Esophagus squamous epithelium (tissue), 5 donors: ENCODE results near the gene SFMBT2. TPM values are rescaled to one million over a fixed set of nuclear protein-coding genes. Genes with fewer than 3 reads are reported as not detected.
"Not testable (repeated sequence)": the region's sequence is repeated elsewhere in the genome, so short reads cannot be mapped to it uniquely, and the experiment has no call there.

Experiments
- DNase-seq: peaks from one replicate; lab custom pipeline; 2025; lab: John Stamatoyannopoulos, UW
- H3K27ac ChIP-seq, 4 donors: fragments of 200-600 bp; sonication (generic); one replicate each; pipeline ENCODE4 v1.5.1; 2016 to 2019; ENCODE audit warnings: mild to moderate bottlenecking in 1 of 4
- H3K27me3 ChIP-seq, 4 donors: fragments of 200-600 bp; sonication (generic); 1 replicate in 3 of 4; 2 replicates in 1 of 4; pipeline versions ENCODE4 v1.5.1 to v1.6.0; 2017 to 2021; ENCODE audit warnings: antibody characterized with exemption in 1 of 4
- H3K36me3 ChIP-seq, 3 donors: fragments of 200-600 bp; sonication (generic); one replicate each; pipeline ENCODE4 v1.5.1; 2016 to 2019
- H3K4me1 ChIP-seq, 3 donors: fragments of 200-600 bp; sonication (generic); one replicate each; pipeline ENCODE4 v1.5.1; 2017 to 2019
- H3K4me3 ChIP-seq, 4 donors: fragments of 200-600 bp; sonication (generic); 1 replicate in 3 of 4; 2 replicates in 1 of 4; pipeline ENCODE4 v1.5.1; 2016 to 2019; ENCODE audit warnings: mild to moderate bottlenecking in 2 of 4, moderate library complexity in 1 of 4
- H3K9me3 ChIP-seq, 3 donors: fragments of 200-600 bp; sonication (generic); one replicate each; pipeline ENCODE4 v1.5.1; 2016 to 2019
- POLR2A ChIP-seq, 4 donors: fragments of 450-650 bp; IDR thresholded peaks; one replicate each; pipeline ENCODE4 v1.6.1; 2017; ENCODE audit warnings: antibody characterized with exemption in 4 of 4, mild to moderate bottlenecking in 4 of 4, moderate library complexity in 3 of 4
- WGBS, 2 donors: methylation state at CpG; one replicate each; pipeline ENCODE4 v1.1.5; 2018; 5-methylcytosine and 5-hydroxymethylcytosine counted together
- intact Hi-C: fragments of 100-400 bp; cut with DNase I; formaldehyde crosslinking; loops from one replicate; pipeline ENCODE4 v1.15.0; 2022
- total RNA-seq, 4 donors: library from RNA; depleted of rRNA; stranded (reverse); fragments of >200 nt; gene quantifications; one replicate each; pipeline ENCODE4 v1.1.0, GENCODE V29; 2016
- TF ChIP-seq, protein P1 (sequence below), 6 experiments: fragments of 450-650 bp in 4 of 6; fragments of 200-600 bp in 2 of 6; sonication (generic) in 2 of 6; IDR thresholded peaks; one replicate each; pipeline ENCODE4 v1.5.1; 2016 to 2019; ENCODE audit warnings: antibody characterized with exemption in 6 of 6, mild to moderate bottlenecking in 4 of 6, moderate library complexity in 4 of 6
- donor health status: DM: yes; HTN: yes; CAD: no.

Gene SFMBT2
- total RNA-seq, 4 donors from 2014 or later: 0.72 to 5.0 (median 1.4) TPM

DNA sequence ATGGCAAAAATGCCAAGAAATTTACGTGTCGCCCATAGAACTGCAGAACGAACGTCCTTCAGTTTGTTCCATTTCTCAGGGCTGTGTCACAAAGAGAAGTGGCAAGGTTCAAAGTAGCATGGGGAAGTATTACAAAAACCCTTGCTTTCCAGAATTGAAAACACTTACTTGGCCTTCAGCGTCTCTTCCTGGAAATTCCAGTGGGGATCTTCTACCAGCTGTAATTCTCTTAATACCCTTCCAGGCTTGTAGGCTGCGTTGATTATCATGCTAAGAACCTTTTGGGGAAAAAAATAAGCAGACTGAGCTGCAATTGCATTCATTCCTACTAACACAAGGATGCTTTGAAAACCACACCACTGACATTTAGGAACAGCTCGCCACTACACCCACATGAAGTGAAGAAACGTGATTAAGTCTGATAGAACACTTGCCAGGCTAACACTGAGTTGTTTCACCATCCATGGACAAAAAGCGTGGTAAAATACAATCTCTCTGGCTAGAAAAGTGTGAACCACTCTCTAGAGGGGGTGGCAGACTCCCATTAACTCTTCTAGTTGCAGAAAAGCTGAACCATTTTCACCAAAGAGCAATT is 222.3 kb downstream of the SFMBT2 start:
- Histone ChIP-seq H3K36me3 (peaks cover 0 to 12% (median 0%) of the 10 kb centered on the region in 3 donors), H3K27ac (no peak overlapping the region), H3K27me3 (no peaks in the 10 kb centered on the region), H3K9me3 (no peaks in the 10 kb centered on the region), H3K4me3 (no peak overlapping the region), H3K4me1 (no peaks in the 10 kb centered on the region)
- 74 to 77% methylated on average over 9 of the region's 9 CpGs for WGBS, 2 donors
- DNase-seq: no peak
- no peak for TF ChIP-seq POLR2A (IDR thresholded peaks at IDR 0.05)
- TF ChIP-seq, protein P1, sequence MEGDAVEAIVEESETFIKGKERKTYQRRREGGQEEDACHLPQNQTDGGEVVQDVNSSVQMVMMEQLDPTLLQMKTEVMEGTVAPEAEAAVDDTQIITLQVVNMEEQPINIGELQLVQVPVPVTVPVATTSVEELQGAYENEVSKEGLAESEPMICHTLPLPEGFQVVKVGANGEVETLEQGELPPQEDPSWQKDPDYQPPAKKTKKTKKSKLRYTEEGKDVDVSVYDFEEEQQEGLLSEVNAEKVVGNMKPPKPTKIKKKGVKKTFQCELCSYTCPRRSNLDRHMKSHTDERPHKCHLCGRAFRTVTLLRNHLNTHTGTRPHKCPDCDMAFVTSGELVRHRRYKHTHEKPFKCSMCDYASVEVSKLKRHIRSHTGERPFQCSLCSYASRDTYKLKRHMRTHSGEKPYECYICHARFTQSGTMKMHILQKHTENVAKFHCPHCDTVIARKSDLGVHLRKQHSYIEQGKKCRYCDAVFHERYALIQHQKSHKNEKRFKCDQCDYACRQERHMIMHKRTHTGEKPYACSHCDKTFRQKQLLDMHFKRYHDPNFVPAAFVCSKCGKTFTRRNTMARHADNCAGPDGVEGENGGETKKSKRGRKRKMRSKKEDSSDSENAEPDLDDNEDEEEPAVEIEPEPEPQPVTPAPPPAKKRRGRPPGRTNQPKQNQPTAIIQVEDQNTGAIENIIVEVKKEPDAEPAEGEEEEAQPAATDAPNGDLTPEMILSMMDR (IDR thresholded peaks at IDR 0.05): no peak
- intact Hi-C loops: no loop called here

DNA sequence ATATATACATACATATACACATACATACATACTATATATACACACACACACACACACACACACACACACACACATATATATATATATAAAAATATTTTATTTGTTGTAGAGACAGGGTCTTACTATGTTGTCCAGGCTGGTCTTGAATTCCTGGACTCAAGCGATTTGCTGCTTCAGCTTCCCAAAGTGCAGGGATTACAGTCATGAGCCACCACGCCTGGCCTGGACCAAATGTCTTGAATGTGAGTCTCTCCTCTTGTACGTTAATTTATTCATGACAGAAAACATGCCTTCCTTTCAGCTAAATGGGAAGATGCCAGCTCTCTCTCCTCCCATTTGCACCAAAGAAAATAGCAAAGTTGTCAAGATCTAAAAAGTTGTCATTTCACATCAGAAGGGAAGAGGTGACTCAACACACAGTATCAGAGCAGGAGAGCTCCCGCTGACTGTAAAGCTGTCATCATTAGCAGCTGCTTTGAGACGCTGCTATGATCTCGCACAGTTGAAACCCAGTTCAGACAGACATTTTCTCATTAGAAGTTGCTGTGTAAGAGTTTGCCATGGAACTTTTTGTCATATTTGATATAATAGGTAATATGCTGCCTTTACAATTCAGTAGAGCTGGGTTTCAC is 224.3 kb downstream of the SFMBT2 start:
- Histone ChIP-seq H3K27ac (no peak overlapping the region), H3K4me1 (no peaks in the 10 kb centered on the region), H3K9me3 (no peaks in the 10 kb centered on the region), H3K4me3 (no peak overlapping the region), H3K36me3 (peaks cover 0 to 6% (median 0%) of the 10 kb centered on the region in 3 donors), H3K27me3 (no peaks in the 10 kb centered on the region)
- intact Hi-C loops: no loop called here
- TF ChIP-seq, protein P1 (IDR thresholded peaks at IDR 0.05): no peak
- TF ChIP-seq POLR2A (IDR thresholded peaks at IDR 0.05): no peak
- WGBS, 2 donors: 88 to 93% methylated on average over 4 to 6 of the region's 6 CpGs
- no peak for DNase-seq

DNA sequence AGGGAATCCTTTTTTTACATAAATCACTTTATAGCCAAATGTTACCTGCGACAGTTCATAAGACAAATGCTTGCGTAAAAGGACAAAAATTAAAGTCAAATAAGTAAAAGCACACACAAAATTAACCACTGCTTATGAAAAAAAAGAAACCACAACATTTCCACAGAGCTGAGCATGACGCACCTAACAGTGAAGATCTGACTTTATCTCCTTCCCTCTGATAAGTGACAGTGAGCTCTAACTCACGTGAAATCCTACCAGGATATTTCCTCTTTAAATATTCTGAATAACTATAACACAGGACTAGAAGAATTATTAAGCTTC is 225.5 kb downstream of the SFMBT2 start:
- no peak for TF ChIP-seq POLR2A (IDR thresholded peaks at IDR 0.05)
- TF ChIP-seq, protein P1 (IDR thresholded peaks at IDR 0.05): no peak
- Histone ChIP-seq H3K27ac (peak overlapping the region in 1 of 4 donors; percentile 45), H3K4me1 (no peaks in the 10 kb centered on the region), H3K27me3 (no peaks in the 10 kb centered on the region), H3K4me3 (no peak overlapping the region), H3K36me3 (peaks cover 0 to 6% (median 0%) of the 10 kb centered on the region in 3 donors), H3K9me3 (no peaks in the 10 kb centered on the region)
- intact Hi-C loops: no loop called here
- WGBS, 2 donors: 74 to 79% methylated on average over 4 of the region's 4 CpGs
- DNase-seq: no peak

DNA sequence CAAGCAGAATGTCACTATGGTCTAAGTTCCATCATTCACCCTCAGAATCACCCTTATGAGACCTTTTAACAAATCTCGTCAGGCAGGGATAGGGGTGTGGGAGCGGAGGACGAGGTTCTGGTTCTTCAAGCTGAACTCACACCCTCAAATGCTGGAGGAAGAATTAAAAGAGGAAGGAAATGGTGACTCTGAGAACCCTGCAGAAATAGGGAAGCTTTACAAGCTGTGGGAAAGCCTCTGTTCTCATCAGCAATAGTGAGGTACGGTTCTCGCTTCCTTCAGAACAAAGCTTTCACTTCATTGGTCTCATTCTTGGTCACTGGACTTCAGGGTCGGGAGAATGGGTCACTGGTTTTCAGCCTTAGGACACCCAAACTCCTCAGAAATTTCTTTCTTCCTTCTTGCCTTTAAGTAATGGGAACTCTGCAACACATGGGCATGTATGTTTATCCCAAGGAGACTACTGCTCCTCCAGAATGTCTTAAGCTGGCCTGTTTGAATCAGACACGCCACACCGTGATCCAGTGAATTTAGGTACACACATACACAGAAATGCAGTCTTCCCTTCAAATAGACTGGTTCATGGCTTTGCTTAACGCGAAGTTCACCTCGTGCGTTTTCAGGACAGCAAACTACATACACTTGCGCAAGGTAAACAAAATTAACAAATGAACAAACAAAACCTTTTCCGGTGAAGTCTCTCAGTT is 226.0 kb downstream of the SFMBT2 start:
- intact Hi-C loops: no loop called here
- H3K27me3 ChIP-seq: no peaks in the 10 kb centered on the region
- H3K4me3 ChIP-seq: no peak overlapping the region
- H3K27ac ChIP-seq: peak overlapping the region in 1 of 4 donors; percentile 45
- WGBS, 2 donors: 77 to 85% methylated on average over 14 of the region's 14 CpGs
- peaks cover 0 to 6% (median 0%) of the 10 kb centered on the region in 3 donors for H3K36me3 ChIP-seq
- no peak for TF ChIP-seq POLR2A (IDR thresholded peaks at IDR 0.05)
- TF ChIP-seq, protein P1 (IDR thresholded peaks at IDR 0.05): no peak
- DNase-seq: no peak
- H3K9me3 ChIP-seq: no peaks in the 10 kb centered on the region
- no peaks in the 10 kb centered on the region for H3K4me1 ChIP-seq

DNA sequence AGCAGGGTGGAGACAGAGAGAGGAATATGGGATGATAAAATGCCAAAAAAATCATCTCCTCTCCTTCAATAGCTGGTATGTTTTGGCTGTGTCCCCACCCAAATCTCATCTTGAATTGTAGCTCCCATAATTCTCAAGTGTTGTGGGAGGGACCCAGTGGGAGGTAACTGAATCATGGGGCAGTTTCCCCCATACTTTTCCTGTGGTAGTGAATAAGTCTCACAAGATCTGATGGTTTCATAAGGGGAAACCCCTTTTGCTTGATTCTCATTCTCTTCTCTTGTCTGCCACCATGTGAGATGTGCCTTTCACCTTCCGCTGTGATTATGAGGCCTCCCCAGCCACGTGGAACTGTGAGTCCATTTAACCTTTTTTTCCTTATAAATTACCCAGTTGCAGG is 226.7 kb downstream of the SFMBT2 start:
- peak overlapping the region in 1 of 4 donors; percentile 9 for H3K27ac ChIP-seq
- WGBS, 2 donors: 75 to 83% methylated on average over 2 of the region's 2 CpGs
- H3K4me3 ChIP-seq, H3K4me1 ChIP-seq, intact Hi-C loops, H3K36me3 ChIP-seq, H3K9me3 ChIP-seq, DNase-seq, H3K27me3 ChIP-seq: not testable (repeated sequence)

DNA sequence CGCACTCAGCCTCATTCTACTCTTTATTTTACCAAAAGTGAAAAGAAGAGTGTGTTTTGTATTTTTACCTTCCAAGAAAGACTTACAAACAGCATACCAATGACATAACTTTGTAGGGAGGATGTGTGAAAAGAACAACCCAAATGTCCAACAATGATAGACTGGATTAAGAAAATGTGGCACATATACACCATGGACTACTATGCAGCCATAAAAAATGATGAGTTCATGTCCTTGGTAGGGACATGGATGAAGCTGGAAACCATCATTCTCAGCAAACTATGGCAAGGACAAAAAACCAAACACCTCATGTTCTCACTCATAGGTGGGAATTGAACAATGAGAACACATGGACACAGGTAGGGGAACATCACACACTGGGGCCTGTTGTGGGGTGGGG is 228.5 kb downstream of the SFMBT2 start:
- H3K4me3 ChIP-seq, intact Hi-C loops, H3K36me3 ChIP-seq, DNase-seq, H3K4me1 ChIP-seq, H3K27ac ChIP-seq, H3K9me3 ChIP-seq, H3K27me3 ChIP-seq: not testable (repeated sequence)
- 82 to 100% methylated on average over 1 of the region's 1 CpG for WGBS, 2 donors
